Fibroblast of lung (primary cell): Measurements from ENCODE around the gene DIPK1B. TPM values are rescaled to one million over a fixed set of nuclear protein-coding genes. Genes with fewer than 3 reads are reported as not detected.
A peak's percentile ranks its signal among the peaks of the same experiment; 100 is the strongest.

Source experiments
- DNase-seq, 2 donors: peaks; one replicate each; pipeline versions ENCODE4 v3.0.0 to v3.0.0-alpha.2; 2010; ENCODE audit warnings: low read depth in 2 of 2
- H2AFZ ChIP-seq: 2 replicates; pipeline ENCODE4 v1.5.1; 2012; ENCODE audit warnings: low read length, control low read depth, inconsistent platforms
- H3K27ac ChIP-seq: 2 replicates; pipeline ENCODE4 v1.5.1; 2011; ENCODE audit warnings: low read length, control low read depth; ENCODE audit not compliant: insufficient read depth
- H3K27me3 ChIP-seq: 2 replicates; pipeline ENCODE4 v1.5.1; 2011; ENCODE audit warnings: mild to moderate bottlenecking, low read length; ENCODE audit not compliant: control insufficient read depth, insufficient read depth
- H3K36me3 ChIP-seq: 2 replicates; pipeline ENCODE4 v1.5.1; 2011; ENCODE audit warnings: low read length; ENCODE audit not compliant: control insufficient read depth, insufficient read depth
- H3K4me1 ChIP-seq: 2 replicates; pipeline ENCODE4 v1.5.1; 2011; ENCODE audit warnings: low read length; ENCODE audit not compliant: control insufficient read depth, insufficient read depth; ENCODE audit errors: extremely low read depth
- H3K4me2 ChIP-seq: 2 replicates; pipeline ENCODE4 v1.5.1; 2011; ENCODE audit warnings: low read length, control low read depth; ENCODE audit not compliant: insufficient read depth; ENCODE audit errors: extremely low read depth
- H3K4me3 ChIP-seq, 4 experiments: fragments of 200-600 bp in 1 of 4; sonication (generic) in 1 of 4; replicated peaks in 1 of 4; 2 replicates each; pipeline ENCODE4 v1.5.1; 2011 to 2016; ENCODE audit warnings: low read length in 4 of 4, low read depth in 3 of 4, mild to moderate bottlenecking in 3 of 4, control low read depth in 2 of 4, inconsistent platforms in 1 of 4, mixed read lengths in 1 of 4; ENCODE audit not compliant: insufficient read depth in 1 of 4; ENCODE audit errors: control extremely low read depth in 1 of 4
- H3K79me2 ChIP-seq: 2 replicates; pipeline ENCODE4 v1.5.1; 2012; ENCODE audit warnings: mild to moderate bottlenecking, low read length, inconsistent platforms; ENCODE audit not compliant: control insufficient read depth, insufficient read depth
- H3K9ac ChIP-seq: 2 replicates; pipeline ENCODE4 v1.5.1; 2011; ENCODE audit warnings: mild to moderate bottlenecking, low read length, control low read depth; ENCODE audit not compliant: insufficient read depth
- H3K9me3 ChIP-seq: 2 replicates; pipeline ENCODE4 v1.5.1; 2012; ENCODE audit warnings: low read depth, low read length; ENCODE audit not compliant: control insufficient read depth, insufficient read depth
- H4K20me1 ChIP-seq: 2 replicates; pipeline ENCODE4 v1.5.1; 2011; ENCODE audit warnings: low read length; ENCODE audit not compliant: control insufficient read depth, insufficient read depth; ENCODE audit errors: extremely low read depth
- CTCF ChIP-seq, 2 donors: IDR thresholded peaks in 1 of 2; conservative IDR thresholded peaks in 1 of 2; 1 replicate in 1 of 2; 2 replicates in 1 of 2; pipeline ENCODE4 v1.5.1; 2011 to 2012; ENCODE audit warnings: low read length in 2 of 2, control low read depth in 1 of 2, inconsistent platforms in 1 of 2, low read depth in 1 of 2, mild to moderate bottlenecking in 1 of 2
- EZH2 ChIP-seq: IDR thresholded peaks from 2 replicates; pipeline ENCODE4 v1.5.1; 2012; ENCODE audit warnings: low read length, control low read depth, mild to moderate bottlenecking; ENCODE audit errors: missing control alignments
- polyA plus RNA-seq, 2 donors: library from polyadenylated mRNA; depleted of rRNA in 1 of 2; stranded (reverse) in 1 of 2; unstranded in 1 of 2; fragments of >200 nt; gene quantifications; 2 replicates each; pipeline ENCODE4 v1.2.1, GENCODE V29; 2011 to 2012; ENCODE audit warnings: missing spikeins in 1 of 2
- total RNA-seq: library from RNA; depleted of rRNA; stranded (reverse); fragments of >200 nt; gene quantifications from 2 replicates; pipeline ENCODE4 v1.2.1, GENCODE V29; 2014

DIPK1B gene
- total and polyA plus RNA-seq, 2 donors (not counting 1 experiment from before 2014, with no cell fraction given): 0.16 to 0.33 TPM

- Histone ChIP-seq H4K20me1 (no peaks in the 10 kb centered on the region), H3K27me3 (peaks cover 7% of the 10 kb centered on the region), H2AFZ (no peak overlapping the region), H3K4me2 (no peak overlapping the region), H3K27ac (no peak overlapping the region), H3K9ac (no peak overlapping the region), H3K9me3 (no peaks in the 10 kb centered on the region), H3K36me3 (no peaks in the 10 kb centered on the region), H3K4me3 (no peak overlapping the region), H3K79me2 (no peaks in the 10 kb centered on the region), H3K4me1 (no peaks in the 10 kb centered on the region)
- peak; percentile 13 to 20 for DNase-seq
- TF ChIP-seq EZH2 (no peak), CTCF (conservative IDR thresholded peaks at IDR 0.05 in 1 of 2, IDR thresholded peaks at IDR 0.05 in 1 of 2; ENCODE audit: low read depth in 1 of 2, low read length in 2 of 2) (no peak)
These were observed 50.7 kb downstream of the DIPK1B start for GRCh38 chr9:136762915-136763648.

GRCh38 chr9:136763649-136764035, 51.3 kb downstream of the DIPK1B start:
- H3K27me3 ChIP-seq: peaks cover 8% of the 10 kb centered on the region
- no peak overlapping the region for H3K4me3 ChIP-seq
- H4K20me1 ChIP-seq: no peaks in the 10 kb centered on the region
- no peaks in the 10 kb centered on the region for H3K36me3 ChIP-seq
- TF ChIP-seq CTCF (conservative IDR thresholded peaks at IDR 0.05 in 1 of 2, IDR thresholded peaks at IDR 0.05 in 1 of 2; ENCODE audit: low read depth in 1 of 2, low read length in 2 of 2): no peak
- TF ChIP-seq EZH2: no peak
- H3K4me1 ChIP-seq: no peaks in the 10 kb centered on the region
- H3K9me3 ChIP-seq: no peaks in the 10 kb centered on the region
- H2AFZ ChIP-seq: no peak overlapping the region
- H3K4me2 ChIP-seq: no peak overlapping the region
- no peak overlapping the region for H3K9ac ChIP-seq
- H3K27ac ChIP-seq: no peak overlapping the region
- H3K79me2 ChIP-seq: no peaks in the 10 kb centered on the region
- no peak for DNase-seq

GRCh38 chr9:136764301-136764891, 52.0 kb downstream of the DIPK1B start, which contains the start of gene LCN15:
TSS of gene LCN15 (minus strand) at chr9:136764518. CDS start at chr9:136764488, 30 bp downstream.
- peaks cover 8% of the 10 kb centered on the region for H3K27me3 ChIP-seq
- H3K27ac ChIP-seq: no peak within 1 kb of the TSS
- no peak within 1 kb of the TSS for H3K4me3 ChIP-seq
- H4K20me1 ChIP-seq: no peaks in the 10 kb centered on the region
- no peak within 1 kb of the TSS for H2AFZ ChIP-seq
- no peak within 1 kb of the TSS for H3K9ac ChIP-seq
- no peak for DNase-seq
- H3K4me1 ChIP-seq: no peaks in the 10 kb centered on the region
- no peaks in the 10 kb centered on the region for H3K79me2 ChIP-seq
- TF ChIP-seq EZH2 (no peak), CTCF (conservative IDR thresholded peaks at IDR 0.05 in 1 of 2, IDR thresholded peaks at IDR 0.05 in 1 of 2; ENCODE audit: low read depth in 1 of 2, low read length in 2 of 2) (no peak)
- H3K36me3 ChIP-seq: no peaks in the 10 kb centered on the region
- H3K9me3 ChIP-seq: no peaks in the 10 kb centered on the region
- H3K4me2 ChIP-seq: no peak within 1 kb of the TSS
